ENCODE measurements around the gene LBHD1. TPM values are rescaled to one million over a fixed set of nuclear protein-coding genes. Genes with fewer than 3 reads are reported as not detected.

The LBHD1 gene
- total and polyA plus RNA-seq, 2 of the 13 experiments (the other 11 are each of a cell fraction or from before 2014, with no cell fraction given): 3.2 to 3.7 TPM

- TF ChIP-seq HMGXB4 (CRISPR knock-in tag; IDR thresholded peaks at IDR 0.05; ENCODE audit: borderline replicate concordance in 1 of 2, low read depth in 1 of 2): peak in 1 of 2 experiments; percentile 11; a peak in 1 of 4 replicates
- TF ChIP-seq TIGD3 (CRISPR knock-in tag; IDR thresholded peaks at IDR 0.05; ENCODE audit: borderline replicate concordance): 0 out of 2 replicates have a peak, but pooled peaks have one; percentile 11
- no peak for TF ChIP-seq RBM22 (optimal IDR thresholded peaks at IDR 0.05; ENCODE audit: low read length)
- TF ChIP-seq MXD3 (CRISPR knock-in tag; IDR thresholded peaks at IDR 0.05): 0 out of 2 replicates have a peak, but pooled peaks have one; percentile 75
- peak; percentile 73 for TF ChIP-seq ZMYM3 (CRISPR knock-in tag; IDR thresholded peaks at IDR 0.05)
- TF ChIP-seq KDM5A (IDR thresholded peaks at IDR 0.05; ENCODE audit: borderline replicate concordance, low read length): peak; percentile 56; the same call in 1 of the 2 replicates
- TF ChIP-seq ZNF770 (CRISPR knock-in tag; IDR thresholded peaks at IDR 0.05): peak; percentile 14; the same call in 1 of the 2 replicates
- peak; percentile 44; the same call in 1 of the 2 replicates for TF ChIP-seq SALL2 (CRISPR knock-in tag; IDR thresholded peaks at IDR 0.05)
- no peak for TF ChIP-seq KLF9 (CRISPR knock-in tag; IDR thresholded peaks at IDR 0.05; ENCODE audit: low read depth)
- no peak for TF ChIP-seq KIAA2018 (CRISPR knock-in tag; IDR thresholded peaks at IDR 0.05; ENCODE audit: borderline replicate concordance)
- no peak for TF ChIP-seq ZEB1 (IDR thresholded peaks at IDR 0.05; ENCODE audit: insufficient replicate concordance, low read depth)
- no peak for TF ChIP-seq U2AF2 (IDR thresholded peaks at IDR 0.05; ENCODE audit: low read depth, low read length)
- TF ChIP-seq NFYC (CRISPR knock-in tag; IDR thresholded peaks at IDR 0.05): no peak
- TF ChIP-seq KDM3A (CRISPR knock-in tag; IDR thresholded peaks at IDR 0.05; ENCODE audit: low read depth): peak; percentile 7; the same call in 1 of the 2 replicates
Measured at GRCh38 chr11:62664405-62665074, 7.5 kb downstream of the LBHD1 start (continued).

Measured in HepG2 (cell line).